Activated CD4-positive, alpha-beta T cell treated with anti-CD3 and anti-CD28 coated beads, Interleukin-2, amount 50 U/mL, for 16 hours (primary cell): Measurements from ENCODE around the gene PPP1CA.

ENCODE experiments used
- DNase-seq: peaks from one replicate; pipeline ENCODE4 v3.0.0-alpha.2; 2020

PPP1CA gene

DNA sequence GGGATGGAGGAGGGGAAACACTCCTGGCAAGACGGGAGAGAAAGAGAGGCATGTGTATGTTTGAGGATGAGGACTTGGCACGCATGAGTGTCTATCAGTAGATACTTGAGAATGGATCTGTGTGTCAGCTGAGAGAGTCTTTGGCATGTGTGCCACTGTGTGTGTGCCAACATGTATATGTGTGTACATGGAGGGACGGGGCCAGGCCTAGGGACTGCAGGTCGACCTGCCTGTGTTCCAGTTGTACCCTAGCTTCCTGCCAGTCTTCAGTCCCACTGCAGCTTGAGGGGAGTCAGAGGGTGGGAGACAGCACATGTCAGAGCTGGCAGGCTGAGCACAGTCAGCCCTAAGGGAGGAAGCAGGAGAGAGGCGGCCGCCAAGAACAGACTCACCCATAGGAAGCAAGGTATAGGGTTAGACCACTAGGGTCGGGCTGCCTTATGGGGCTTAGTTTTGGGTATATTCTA lies 33.9 kb downstream of the PPP1CA start:
- no peak for DNase-seq

DNA sequence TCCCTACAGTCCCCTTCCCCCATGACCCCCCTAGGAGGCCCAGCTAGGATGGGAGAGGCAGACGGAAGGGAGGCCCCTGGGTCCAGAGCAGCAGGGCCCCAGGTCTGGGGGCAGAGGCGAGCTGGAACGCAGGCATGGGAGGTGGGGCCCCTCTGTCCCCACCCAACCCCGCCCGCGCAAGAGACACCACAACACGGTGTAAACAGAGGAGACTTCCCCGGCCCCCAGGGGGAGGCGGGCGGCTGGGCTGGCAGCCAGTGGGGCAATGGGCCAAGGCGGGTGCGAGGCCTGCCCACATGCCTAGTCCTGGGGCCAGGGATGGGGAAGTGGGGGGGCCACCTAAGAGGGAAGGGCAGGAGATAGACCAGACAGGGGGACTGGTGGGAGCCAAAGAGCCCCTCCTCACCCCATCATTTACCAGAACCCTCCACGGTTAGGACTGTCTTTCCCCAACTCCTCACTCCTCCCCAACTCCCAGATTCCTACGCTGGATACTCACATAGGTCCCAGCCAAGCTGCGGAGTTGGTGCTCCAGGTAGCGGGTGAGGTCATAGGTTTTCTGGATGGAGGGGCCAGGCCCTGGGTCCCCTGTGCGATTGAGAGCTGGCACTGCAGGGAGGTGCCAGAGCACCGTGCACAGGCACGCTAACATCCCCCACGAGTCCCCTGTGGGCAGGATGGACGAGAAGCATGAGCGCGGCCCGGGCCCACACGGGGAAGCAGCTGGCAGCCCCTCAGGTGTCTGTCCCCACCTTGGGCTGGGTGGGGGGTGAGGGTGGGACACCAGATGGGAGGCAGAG lies 34.5 kb downstream of the PPP1CA start:
- DNase-seq: no peak

DNA sequence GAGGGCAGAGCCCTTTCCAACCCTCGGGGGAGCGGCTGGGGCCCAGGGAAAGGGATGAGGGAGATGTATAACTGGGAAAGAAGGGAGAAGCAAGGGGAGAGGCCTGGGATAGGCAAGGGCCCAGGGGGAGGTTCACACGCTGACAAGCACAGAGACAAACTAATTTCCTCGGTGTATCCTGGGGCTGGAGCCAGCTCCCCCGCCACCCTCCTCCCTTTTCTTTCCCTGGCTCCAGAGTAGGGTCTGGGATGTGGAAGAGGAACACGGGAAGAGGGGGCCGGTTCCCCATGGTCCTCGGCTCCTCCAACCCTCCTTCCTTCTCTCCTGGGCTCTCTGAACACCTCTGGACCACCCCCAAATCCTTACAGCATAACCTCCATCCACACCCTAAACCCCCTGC lies 35.1 kb downstream of the PPP1CA start:
- no peak for DNase-seq

DNA sequence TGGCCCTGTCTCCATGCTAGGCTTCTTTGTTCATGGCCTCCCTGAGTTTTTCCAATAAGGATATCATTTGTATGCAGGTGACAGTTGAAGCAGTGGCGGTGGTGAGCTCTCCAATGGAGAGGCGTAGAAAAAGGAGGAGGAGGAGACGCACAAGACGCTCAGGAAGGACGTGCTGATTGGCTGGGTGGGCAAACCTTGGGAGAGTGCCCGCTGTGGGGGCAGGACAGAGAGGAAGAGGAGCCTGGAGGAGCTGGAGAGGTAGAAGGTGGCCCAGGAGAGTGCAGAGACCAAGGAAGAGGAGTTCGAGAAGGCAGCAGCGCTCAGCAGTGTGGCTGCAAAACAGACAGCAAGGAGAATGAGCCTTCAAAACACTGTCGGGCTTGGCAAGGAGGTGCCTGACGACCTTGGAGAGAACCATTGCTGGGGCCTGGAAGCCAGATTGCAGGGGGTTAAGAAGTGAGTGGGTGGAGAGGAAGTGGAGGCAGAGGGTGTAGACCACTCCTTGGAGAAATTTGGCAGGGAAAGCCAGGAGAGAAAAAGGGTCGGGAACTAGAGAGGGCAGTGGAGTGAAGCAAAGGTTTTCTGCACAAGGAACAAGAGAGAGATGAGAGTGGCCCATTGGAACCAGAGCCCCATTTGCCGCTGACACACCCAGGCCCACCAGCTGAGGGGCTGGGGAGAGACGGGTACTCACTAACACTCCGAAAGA lies 35.8 kb downstream of the PPP1CA start:
- no peak for DNase-seq

DNA sequence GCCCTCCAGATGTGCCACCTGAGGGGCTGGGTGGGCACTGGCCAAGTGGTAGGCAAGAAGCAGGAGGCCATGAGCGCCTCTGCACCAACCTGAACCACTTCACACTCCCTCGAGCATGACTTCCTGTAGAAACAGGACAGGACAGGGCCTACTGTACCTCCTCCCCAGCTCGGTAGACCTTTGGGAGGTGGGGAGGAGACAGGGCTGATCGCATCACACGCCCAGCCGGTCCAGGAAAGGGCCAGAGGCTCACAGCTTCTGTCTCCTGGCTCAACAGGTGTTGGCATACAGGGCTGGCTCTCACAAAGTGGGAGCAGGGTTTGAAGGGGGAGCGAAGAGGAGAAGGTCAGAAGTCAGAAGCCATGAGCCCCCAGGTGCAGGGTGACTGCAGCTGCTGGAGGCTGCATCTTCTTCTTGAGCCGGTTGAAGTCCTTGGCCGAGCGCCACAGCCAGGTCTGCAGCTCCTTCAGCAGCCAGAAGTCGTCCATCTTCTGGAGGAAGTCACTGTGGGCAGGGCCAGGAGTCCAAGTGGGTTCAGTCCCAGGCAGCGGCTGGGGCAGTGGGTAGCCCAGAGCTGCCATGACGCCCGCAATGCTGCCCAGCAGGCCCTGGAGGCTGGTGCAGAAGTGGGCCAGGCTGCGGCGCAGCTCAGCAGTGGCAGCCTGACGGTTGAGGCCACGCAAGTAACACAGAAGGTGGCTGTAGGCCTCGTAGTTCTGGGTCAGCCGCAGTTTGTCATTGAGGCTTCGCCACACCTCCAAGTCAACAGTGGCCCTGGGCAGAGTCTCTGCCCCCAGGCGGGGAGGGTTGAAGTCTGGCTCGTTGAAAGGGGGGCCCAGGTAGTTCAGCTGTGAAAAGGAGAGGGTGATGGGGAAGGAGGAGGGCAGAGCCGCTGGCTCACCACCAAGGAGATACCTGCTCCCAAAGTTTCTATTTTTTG lies 36.6 kb downstream of the PPP1CA start:
- no peak for DNase-seq

DNA sequence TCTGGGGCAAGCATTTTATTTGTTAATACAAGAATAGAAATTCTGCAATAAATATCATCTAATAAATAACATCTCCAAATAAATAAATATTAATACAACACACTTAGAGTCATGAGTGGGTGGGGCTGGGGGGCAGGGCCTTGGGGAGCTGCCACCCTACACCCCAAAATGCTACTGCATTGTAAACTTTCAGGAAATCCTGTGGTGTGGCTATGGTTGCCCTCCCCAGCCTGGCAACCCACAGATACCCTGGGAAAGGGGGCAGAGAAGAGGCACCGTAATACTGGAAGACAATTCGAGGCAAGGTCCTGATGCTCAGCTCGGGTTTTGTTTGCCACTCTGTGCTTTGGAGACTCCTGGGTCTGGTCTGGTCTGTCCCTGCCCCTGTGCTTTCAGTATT lies 37.5 kb downstream of the PPP1CA start:
- DNase-seq: no peak

DNA sequence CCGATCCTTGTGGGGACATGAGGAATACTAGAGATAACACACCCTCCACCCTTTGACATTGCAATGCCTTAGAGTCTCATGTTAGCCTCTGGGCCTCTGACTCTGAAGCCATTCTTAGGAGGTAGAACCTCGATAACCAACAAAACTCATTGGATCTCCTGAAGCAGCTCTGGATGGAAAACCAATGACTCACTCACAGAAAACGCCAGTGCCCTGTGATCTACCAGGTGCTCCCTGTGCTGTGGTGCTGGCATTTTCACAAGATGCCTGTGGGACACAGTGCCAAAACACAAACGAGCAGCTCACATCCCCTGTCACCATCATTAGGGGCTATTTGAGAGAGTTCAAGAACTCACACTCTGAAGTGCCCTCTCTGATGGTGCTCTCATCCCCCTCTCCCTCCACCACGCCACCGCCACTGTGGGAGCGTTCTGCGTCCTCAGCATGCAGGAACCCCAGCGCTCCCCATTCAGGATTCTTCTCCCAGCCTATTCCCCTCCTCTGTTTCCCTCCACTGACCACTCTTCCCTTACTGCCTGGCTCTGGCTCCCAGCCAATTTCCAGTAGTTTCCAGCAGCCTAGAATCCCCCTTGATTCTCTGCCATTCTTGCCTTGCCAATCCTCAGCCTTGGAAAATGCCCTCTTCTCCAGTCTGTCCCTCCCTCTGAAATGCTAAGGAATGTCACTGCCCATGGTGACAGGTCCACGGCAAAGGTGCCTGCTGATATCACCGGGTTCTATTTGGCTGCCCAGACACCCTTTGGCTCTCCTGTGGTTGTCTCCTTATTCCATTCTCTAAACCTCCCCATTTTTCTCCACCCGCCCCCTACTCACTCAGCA lies 43.6 kb downstream of the PPP1CA start:
- DNase-seq: no peak

DNA sequence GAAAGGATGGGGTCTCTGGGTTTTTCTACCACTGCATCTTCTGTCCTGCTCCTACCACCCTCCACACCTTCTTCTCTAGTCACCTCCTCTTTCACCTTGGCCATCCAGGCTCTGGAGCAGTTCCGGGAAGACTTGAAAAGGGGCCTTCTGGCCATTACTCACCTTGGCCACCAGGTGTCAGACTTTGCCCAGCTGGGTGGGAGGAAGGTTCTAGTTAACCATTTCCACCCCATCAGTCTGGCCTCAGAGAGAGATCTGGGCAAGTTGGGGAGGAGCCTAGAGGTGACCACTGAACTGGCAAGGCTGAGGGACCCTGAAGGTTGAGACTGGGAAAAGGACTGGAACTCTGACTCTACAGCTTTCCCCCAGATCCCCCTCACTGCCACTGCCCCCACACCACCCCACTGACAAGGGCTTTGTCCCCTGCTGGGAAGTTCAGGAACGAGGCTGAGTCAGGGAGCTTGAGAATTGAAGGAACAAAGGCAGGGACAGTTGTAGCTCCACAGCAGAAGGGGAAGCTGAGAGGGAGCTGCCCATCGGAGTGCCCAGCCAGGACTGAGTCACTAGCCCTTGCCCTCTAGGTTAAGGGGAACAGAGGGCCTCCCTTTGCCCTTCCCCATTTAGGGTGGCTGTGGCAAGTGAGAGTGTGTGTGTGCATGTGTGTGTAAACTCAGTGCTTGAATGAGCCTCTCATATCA lies 44.6 kb downstream of the PPP1CA start:
- peak; percentile 81 for DNase-seq

DNA sequence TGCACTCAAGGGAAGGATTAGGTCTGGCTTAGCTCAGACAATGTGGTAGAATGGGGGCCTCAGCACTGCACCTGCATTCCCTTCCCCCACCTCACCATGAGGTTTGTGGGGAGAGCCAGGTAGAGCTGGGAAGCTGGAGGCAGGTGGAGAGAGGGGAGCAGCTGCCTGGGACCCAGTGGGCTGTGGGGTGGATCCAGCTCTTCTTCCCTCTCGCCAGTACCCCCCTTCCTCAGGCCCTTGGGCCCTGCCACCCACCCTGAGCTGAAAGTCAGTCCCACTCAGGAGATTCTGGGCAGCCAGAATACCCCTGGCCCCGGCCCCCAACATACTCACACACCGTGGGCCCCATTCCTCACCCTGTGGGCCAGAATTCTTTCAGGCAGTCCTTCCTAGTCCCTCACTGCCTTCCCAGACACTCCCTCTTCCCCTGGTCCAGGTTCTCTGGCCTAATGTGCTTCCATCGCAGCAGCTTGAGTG lies 45.2 kb downstream of the PPP1CA start:
- DNase-seq: no peak

DNA sequence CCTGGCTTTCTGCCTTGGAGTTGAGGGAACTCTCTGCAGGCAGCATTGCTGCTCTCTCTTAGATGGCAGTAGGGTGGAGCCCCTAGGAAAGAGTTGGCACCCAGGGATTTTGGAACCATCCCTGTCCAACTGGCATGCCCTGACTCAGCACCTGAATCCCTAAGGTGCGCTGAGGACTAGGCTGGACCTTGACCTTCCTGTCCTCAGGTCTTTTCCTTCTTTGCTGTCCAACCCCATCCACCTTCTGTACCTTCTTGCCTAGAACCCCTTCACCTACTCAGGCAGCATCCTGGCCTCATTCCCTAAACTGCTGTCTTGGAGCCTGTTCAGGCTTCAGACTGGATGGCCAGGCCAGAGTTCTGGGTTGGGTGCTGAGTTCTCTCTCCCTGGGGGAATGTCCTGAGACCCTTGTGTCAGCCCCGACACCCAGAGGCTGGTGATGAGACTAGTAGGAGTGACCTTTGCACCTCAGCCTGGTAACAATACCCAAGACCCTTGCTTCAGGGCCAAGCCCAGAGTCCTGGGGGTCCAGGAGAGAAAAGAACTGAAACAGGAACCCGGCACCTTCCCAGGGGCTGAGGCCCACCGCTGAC lies 45.8 kb downstream of the PPP1CA start:
- no peak for DNase-seq

DNA sequence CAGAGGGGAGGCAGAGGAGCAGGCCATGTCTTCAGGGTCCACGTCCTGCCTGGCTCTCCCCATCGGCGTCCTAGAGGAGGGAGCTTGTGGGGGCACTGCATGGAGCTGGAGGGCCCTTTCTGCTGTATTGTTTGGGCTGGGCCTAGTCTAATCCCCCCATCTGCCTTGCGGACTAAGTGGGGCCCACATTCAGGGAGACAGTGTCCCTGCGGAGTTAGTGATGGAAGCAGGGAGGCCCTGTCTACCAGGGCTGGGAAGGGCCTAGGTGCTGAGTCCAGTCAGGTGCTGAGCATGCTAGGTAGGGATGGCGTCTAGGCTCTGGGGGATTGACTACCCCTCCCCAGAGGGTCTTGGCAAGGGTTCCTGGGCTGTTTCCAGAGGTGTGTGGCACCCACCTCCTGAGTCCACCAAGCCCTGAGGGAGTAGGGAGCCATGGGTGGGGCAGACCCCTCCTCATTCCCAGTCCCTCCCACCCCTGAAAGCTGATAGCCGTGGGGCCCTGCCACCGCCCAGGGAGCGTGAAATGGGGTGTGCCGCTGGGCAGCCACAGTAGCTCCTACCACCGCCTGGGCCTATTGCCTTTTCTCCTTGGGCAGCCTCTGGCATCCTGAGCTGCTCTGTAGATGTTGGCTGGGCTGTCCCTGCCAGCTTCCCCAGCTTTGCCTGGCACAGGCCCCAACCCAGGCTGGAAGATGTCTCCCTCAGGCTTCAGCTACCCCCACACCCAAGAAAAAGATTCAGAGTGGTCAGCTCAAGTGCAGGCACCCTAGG lies 46.5 kb downstream of the PPP1CA start:
- DNase-seq: no peak

DNA sequence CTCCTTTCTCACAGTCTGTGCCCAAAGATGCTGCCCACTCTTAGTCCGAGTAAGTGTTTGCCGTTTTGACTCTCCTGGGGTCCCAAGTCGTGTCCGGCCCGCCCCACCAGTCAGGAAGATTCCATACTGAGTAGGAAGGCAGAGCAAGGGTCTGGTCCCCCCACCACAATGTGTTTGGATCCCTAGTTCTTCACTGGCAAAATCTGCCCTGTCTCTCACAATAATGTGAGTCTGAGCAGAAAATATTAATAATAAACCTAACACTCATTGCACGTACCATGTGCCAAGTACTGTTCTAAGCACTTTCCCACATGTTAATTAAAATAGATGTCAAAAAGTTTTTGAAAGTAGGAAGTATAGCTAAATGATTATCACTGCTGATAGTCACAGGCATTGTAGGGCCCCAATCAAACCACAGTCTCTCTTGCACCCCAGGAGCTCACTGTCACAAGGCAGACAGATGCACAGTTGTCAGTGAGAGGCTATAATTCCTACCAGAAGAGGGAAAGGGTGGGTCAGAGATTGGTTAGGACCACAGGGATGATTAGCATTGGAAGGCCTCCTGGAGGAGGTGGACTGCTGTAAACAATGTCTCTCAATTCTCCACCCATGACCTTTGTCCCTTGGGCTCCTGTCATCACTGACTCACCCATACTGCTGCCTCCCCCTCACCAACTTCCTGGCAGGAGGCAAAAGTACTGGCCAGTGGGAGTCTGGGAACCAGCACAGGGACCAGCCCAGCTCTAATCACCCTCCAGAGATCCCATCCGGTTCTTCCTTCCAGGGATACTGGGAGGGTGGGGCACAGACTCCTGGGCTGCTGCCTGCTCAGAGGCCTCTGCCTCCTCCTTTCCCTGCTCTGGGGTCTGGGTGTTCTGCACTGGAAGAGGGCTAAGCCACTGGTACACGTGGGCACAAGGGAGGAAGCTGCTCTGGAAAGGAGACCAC lies 47.3 kb downstream of the PPP1CA start:
- DNase-seq: no peak

DNA sequence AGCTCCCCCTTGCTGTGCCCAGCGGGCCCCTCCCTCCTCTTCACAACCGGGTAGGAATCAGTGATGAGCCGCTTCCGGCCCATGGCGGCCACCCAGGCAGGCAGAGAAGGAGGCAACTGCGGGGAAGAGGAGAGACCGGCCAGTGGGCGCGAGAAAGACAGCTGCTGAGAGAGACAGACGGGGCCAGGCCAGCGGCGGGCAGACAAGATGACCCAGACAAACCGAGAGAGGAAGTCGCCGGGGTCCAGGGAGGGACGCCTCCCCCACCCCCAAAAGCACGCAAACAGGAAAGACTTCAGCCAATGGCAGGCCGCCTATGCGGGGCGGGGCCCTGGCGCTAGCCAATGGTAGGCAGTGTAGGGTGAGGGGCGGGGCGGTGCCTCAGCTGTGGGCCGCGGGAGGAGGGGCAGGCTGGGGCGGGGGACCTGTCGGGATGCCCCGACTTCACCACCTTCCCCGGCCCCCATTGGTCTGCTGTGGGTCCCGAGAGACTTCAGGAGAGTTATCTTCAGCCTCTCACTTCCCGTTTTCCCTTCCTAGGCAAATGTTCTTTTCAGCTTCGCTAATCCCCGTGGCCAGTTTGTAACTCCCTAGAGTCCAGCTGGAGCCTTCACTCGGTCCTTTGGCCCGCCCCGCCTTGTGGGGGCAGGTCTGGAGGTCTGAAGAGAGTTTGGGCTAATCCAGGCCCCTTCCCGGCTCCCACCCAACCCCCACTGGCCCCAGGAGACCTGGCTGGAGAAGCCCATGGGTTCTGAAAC lies 48.2 kb downstream of the PPP1CA start, which contains the start of gene POLD4:
TSS of gene POLD4 (minus strand) at position 230 of the 758 bp plus-strand sequence. CDS start at position 83, 147 bp downstream.
- peak; percentile 96 for DNase-seq

DNA sequence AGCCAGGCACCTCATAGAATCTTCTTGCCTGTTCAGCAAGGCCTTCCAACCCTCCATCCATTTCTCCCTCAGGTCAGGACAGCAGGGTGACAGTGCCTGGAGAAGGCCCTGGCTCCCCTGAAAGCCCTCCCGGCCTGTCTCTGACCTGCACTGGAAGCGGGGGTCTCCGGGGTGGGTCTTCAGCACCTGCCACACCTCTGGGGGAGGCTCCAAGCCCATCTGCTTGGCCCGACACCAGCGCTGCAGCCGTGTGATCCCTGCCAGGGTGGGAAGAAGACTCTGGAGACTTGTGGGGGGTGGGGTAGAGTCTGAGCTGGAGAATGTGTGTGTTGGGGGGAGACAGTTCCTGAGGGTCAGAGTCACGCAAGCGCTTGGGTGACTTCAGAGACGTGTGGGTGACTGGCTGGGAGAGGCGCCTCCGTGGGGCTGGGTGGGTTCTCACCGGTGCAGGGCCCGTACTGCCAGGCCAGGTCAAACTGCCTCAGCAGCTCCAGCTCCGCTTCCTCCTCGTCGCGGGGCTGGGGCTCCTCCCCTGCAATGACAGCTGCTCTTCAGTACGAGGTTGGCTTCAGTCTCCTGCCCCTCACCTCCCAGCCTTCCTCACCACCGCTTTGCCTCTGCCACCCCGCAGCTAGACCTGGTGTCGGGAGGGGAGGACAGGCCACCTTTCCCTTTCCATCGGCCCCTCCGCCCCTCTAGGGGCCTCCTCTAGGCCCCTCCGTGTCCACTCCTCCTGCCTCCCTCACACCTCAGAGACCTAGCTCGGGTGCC lies 48.9 kb downstream of the PPP1CA start:
- DNase-seq: peak; percentile 48

DNA sequence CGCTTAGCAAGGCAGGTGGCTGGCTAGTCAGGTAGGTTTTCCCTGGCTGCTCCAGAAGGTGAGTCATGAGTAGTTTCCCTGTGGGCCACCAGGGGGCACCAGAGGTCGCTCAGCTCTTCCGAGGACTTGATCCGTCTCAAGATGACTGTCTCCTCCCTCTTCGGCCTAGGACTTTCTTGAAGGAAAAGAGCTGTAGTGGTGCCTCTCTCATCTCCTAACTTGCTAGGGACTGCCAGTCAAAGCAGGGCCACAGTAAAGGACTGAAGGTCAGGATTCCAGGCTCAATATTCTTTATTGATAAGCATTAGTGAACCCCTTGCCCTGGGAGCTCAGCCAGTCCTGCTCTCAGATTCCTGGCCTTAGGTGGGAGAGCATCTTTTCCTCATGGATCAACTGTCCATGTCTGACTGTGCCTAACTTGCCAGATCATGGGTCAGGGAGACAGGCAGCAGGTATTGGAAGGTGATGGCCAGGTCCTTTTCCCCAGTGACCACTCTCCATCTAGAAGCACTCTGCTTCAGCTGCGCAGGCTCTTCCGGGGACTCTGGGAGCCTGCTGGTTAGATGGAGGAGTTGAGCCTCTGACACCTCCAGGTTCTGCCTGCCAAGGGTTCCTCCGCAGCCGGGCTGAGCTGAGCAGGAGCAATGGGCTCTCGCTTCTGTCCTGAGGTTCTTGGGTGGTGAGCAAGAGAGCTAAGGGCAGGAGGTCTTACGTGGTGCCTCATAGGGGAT lies 50.2 kb downstream of the PPP1CA start:
- DNase-seq: peak; percentile 74

DNA sequence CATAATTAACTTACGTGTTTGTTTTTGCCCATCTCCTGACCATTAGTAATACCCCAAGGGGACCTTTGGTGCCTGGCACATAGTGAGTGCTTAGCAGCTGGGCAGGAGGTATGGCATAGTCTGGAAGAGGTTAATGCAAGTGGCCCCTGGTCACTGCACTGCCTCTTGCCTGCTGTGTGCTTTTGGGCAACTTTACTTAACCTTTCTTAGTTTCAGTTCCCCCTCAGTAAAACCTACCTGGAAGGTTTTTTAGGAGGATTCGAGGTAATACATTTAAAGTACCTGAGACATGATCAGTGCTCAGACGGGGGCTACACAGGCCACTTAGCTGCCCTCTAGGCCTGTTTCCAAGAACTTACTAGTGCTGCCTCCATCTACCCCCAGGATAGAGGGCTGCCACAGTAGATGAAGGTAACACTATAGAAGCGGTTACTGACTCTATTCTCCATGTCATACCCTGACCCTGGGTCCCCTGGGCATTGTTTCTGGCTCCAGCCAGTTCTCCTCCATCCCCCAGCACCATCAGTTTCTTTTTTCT lies 51.7 kb downstream of the PPP1CA start:
- DNase-seq: no peak
